Measurements from ENCODE around the gene CHN2.

DNA sequence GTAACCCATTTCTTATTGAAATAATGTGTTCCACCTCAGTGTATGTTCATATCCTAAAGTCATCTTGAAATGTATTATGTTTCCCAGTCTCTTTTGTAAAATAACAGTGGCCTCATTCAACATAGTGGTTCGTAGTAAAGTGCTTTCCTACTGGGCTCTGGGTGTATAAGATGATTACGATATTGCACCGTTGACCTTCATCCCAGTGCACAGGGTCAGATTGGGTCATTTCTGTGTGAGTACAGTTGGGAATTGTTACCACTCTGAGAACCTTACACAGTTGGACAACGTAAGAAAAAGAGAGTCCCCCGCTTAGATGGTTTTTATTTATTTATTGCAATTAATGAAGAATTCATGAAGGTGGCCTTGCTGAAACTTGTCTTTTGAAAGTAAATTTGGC is 135.6 kb downstream of the CHN2 start:
- TF ChIP-seq CTCF (IDR thresholded peaks at IDR 0.05) (no peak), POLR2A (IDR thresholded peaks at IDR 0.05) (no peak), POLR2AphosphoS5 (IDR thresholded peaks at IDR 0.05) (no peak), EP300 (IDR thresholded peaks at IDR 0.05) (no peak)
